ENCODE data around the gene TMEM72.

The TMEM72 gene

DNA sequence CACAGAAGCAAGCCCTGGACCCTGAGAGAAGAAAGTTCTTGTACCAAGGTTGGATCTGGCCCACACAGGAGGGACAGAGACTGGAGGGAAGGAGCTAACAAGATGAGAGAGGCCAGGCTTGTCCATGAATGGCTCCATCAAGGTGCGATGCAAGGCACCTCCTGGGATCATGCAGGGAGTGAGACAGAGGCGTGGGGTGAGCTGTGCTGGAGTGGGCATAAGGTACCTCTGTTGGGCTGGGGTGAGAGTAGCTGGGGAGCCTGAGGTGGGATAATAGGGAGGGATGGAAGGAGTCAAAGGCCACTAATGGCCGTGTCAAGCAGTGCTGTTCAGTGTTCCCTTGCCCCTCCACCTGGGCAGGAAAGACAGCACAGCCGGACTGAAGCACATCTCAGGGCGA lies 9.9 kb downstream of the TMEM72 start:
- no peak for DNase-seq (ENCODE audit: low read depth)

DNA sequence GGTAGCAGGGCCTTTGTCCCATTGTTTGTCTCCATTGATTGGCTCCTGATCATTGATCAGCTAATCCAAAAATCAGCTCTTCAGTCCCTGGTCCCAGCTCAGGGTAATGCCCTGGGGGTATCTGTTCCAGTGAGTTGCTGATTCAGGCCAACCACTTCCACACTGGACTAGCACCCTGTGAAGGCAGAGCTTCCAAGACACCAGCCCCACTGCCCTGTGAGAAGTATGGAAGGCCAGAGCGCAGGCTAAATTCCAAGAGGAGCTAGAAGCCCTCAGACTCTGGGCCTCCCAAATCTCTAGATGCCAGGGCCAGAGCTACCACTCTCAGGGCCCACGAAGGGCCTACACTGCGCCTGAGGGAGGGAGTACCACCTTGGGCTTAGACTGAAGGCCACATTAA lies 10.4 kb downstream of the TMEM72 start:
- no peak for DNase-seq (ENCODE audit: low read depth)

DNA sequence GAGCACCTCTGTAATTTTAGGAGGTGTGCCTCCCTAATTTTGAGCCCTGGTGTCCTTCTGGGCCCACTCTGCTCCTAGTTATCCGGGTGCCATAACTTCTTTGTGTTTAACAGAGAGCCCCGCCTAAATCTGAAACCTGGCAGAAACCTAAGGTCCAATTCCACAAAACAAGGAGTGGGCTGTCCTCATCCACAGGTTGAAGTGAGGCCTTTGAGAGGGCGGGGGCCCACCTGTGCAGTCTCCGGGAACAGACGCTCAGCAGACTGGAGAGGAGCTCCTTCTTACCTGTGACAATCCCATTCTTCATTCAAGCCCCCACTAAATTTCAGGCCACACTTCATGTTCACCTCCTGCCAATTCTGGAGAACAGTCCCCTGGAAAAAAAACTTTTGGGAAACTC lies 10.9 kb downstream of the TMEM72 start:
- DNase-seq (ENCODE audit: low read depth) = no peak

DNA sequence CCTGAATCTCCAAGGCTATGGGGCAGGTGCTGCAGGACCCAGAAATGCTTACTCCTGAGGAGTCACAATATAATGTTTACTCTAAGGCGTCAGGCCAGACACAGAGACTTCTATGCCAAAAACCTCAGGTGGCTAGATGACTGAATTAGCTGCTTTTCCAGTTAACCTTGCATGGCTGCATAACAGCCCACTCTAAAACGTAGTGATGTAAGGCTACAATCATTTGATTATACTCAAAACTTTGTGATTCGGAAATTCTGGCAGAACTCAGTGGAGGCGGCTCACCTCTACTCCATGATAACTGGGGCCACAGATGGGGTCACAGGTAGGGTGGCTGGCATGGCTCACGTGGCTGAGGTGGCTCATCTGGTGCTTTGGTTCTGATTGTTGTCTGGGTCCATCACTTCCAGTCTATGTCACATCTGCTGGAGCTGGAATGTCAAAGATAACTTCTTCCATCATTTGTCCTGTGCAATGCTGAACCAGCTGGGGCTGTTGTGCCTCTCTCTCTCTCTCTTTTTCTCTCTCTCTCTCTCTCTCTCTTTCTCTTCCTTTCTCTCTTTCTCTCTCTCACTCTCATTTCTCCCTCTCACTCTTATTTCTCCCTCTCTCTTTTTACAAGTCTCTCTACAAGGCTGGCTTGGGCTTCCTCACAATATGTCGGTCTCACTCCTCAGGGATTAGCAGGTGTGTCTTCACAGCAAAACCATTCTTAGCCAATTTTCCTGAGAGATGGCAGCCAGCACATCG lies 11.8 kb downstream of the TMEM72 start:
- no peak for DNase-seq (ENCODE audit: low read depth)

DNA sequence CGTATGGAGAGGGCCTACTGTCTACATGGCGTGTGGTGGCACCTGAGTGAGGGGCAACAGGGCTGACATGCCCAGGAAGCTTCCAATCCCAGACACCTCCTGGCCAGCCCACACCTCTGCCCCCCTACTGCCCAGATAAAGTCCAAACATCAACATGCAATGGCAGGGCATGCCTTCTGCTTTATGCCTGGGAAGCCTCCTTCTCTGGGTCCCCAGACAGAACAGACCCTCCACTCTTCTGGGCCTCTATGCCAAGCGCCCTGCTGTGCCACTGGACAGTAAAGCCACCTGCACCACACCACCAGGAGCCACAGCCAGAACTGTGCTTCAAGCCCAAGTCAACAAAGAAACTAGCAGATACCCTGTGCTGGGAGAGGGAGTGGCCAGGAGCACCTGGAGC lies 12.5 kb downstream of the TMEM72 start:
- DNase-seq (ENCODE audit: low read depth) = no peak

- DNase-seq (ENCODE audit: low read depth) = no peak
Observed at GRCh38 chr10:44924261-44925040, 13.3 kb downstream of the TMEM72 start.

DNA sequence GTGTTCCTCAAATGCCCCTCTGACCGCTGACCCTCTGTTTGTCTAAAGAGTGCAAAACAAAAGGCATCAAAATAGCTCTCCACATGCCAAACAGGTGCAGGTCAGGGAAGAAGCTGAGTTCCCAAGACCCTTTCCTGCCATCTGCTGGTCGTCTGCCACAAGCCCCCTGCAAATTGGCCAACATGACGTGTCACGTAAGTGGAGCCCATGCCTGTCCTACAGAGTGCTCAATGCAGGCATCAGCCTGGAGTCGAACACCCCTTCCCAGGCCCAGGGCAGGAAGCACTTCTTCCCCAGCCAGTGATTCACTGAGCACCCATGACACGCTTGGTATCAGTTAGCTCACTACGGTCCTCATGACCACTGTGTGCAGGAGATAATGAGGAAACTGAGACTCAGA lies 14.1 kb downstream of the TMEM72 start:
- no peak for DNase-seq (ENCODE audit: low read depth)

DNA sequence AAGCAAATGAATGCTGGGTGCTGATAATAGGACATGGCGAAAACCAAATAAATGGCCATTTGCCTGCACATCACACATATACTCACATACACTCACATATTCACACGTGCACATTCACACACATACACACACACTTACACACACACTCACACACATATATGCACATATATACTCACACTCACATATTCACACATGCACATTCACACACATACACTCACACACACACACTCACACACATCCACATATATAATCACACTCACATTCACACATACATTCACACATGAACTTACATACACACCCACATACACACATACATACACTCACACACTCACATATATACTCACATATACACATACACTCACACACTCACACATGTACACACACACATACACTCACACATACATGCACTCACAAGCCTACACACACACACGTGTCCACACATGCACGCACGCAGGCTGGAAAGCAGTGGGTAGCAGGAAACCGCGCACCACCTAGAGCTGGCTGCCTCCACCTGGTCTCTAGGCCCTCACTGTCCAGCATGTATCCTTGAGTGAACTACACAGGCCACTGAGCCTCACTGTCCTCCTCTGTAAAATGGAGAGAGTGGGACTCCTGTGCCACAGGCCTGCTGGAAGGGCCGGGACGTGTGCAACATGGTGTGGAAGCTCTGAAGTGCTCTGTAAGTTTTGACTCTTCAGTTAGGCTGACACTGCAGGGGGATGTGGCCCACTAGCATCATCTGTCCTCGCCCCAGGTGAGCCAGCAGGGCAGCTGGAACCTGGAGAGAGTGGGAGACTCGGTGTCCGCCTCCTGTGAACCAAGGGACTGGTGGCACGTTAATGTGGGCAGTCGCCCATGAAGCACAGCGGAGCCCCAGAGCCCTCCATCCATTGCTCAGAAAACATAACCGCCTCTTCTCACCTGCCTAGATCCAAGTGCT lies 14.9 kb downstream of the TMEM72 start:
- DNase-seq (ENCODE audit: low read depth) = no peak

DNA sequence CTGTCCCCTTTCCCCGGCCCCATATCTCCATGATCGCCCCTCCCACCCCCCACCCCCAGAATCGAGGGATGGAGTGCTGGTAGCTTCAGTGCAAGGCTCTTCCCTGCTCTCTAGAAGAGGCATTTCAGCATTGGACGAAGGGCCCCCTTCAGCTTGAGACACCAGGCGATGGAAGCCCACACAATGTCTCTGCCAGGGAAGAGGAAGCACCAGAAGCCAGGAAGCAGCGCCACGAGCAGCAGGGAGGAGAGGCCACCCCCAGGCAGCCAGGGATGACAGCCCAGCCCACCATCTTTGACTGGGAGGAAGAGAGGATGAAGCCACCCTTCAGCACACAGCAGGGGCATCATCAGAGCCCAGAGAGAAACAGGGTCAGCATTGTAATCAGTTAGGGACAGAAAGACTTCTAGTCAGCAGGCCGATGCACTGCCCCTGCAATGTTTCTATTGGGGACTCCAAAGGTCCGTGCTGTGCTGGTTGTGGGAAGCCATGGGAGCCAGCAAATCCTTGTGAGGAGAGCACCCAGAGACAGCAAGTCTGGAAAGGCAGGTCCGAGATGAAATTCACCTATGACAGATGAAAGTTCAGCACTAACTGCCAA lies 15.7 kb downstream of the TMEM72 start:
- no peak for DNase-seq (ENCODE audit: low read depth)

DNA sequence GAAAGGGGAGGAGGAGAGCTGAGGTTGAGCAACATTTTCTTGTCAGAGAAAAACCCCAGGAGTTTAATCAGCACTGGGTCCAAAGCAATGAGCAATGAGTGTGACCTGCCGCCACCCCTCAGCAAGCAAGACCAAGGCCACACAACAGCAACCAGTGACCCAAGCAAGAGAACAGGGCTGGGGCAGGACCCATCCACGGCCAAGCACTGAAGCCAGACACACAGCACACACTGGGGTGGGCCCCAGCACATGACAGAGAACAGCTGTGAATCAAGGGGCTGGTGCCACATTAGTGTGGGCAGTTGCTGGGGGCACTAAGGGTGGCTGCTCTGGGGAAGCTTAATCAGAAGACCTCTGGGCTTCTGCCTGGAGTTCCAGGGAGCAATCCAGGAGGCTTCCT lies 16.2 kb downstream of the TMEM72 start:
- peak; percentile 88 for DNase-seq (ENCODE audit: low read depth)

DNA sequence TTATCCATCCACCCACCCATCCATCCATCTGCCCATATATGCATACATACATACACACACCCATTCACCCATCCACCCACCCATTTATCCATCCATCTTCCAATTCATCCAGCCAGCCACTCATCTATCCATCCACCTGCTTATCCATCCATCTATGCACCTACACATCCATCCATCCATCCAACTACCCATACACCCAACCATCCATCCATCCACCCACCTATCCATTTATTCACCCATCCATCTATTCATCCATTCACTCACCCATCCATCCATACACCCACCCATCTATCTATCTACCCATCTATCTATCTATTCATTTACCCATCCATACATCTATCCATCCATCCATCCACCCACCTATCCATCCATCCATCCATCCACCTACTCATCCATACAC lies 17.3 kb downstream of the TMEM72 start:
- DNase-seq (ENCODE audit: low read depth) = no peak

GRCh38 chr10:44929356-44930255 lies 18.5 kb downstream of the TMEM72 start:
- DNase-seq (ENCODE audit: low read depth) = no peak

- no peak for DNase-seq (ENCODE audit: low read depth)
Observed at GRCh38 chr10:44930904-44931620, 19.9 kb downstream of the TMEM72 start.

DNA sequence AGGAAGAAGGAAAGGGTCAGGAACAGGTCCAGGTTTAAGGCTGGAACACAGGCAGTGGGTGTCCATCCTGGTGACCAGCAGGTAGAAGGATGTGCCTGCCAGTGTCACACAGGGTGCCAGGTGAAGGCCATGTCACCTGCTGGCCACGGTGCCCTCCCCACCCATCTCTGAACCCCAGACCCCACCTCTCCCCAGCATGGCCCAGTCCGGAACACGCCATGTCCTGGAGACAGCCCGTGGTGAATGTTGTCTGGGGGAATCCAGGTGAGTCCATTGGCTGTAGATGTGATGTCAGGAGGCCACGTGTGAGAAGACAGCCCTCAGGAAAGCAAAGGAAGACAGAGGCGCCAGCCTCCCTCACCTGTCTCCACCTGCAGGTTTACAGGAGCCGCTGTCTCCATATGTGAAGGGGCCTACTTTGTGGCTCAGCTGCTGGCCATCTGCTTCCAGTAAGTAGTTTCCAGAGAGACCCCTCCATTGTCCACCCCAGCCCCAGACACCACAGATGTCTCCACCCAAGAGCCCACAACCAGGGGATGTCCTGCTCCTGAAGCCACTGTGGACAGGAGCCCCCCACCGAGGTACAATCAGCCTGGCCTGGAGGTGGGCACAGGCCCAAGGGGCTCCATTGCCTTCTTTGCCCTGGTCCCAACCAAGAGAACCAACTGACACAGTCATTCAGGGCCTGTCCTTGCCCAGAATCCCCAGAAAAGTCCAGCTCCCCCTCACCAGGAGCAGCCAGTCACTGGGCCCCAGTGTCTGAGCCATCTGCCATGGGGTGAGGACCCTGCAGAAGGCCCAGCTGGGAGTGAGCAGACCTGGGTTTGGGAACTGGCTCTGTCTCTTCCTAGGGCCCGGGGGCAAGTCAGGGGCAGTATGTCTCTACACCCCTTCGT lies 20.7 kb downstream of the TMEM72 start:
- no peak for DNase-seq (ENCODE audit: low read depth)

- DNase-seq (ENCODE audit: low read depth) = peak; percentile 63
Observed at GRCh38 chr10:44932517-44933450, 21.6 kb downstream of the TMEM72 start.

DNA sequence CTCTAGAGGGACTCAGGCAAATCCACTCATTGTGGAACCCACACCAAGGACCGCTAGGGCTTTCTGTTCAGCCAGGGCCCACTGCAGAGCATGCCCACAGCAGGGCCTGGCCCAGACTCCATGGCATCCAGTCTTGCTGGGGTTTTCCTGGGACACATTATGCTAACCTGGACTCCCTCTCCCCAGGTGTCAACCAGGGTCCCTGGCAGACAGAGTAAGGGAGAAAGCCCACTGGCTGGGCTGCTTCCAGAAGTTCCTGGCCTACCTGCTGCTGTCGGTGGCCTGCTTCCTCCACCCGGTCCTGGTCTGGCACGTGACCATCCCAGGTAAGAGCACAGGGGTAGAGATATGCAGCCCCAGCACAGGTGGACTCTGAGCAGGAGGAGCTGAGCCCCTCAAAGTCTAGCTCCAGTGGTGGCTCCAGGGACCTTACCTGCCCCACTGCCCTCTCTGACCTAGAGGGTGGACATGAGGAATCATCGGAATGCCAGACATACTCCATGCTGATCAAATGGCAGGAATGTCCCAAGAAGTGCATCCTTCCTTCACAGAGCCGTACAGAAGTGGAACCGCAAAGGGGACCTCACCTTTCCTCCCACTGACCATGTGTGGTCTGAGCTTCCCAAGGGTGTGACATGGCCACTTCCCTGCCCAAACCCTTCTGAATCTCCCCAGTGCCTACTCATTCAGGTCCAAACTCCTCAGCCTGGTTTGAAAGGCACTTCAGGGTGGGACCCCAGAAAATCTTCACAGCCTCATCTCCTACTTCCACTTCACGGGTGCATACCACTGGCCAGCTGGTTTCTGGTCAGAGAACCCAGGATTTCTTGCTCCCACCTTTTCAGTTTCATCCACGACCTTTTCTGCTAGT lies 22.5 kb downstream of the TMEM72 start:
- no peak for DNase-seq (ENCODE audit: low read depth)
